ENCODE data around the gene PPID.

- TF ChIP-seq POLR2A (IDR thresholded peaks at IDR 0.05) (no peak), CTCF (IDR thresholded peaks at IDR 0.05) (no peak)
Observed at GRCh38 chr4:158754385-158755180, 31.4 kb upstream of the PPID start.

Data from vagina (tissue), 2 donors.